OCI-LY1 (cell line): ENCODE measurements around the gene LTO1.

Source experiments
- H2AFZ ChIP-seq: fragments of 200-600 bp; sonication (generic), shearing (Covaris generic); 2 replicates; pipeline ENCODE4 v1.6.0; 2014; ENCODE audit warnings: antibody characterized with exemption, mild to moderate bottlenecking, low read length
- H3F3A ChIP-seq: fragments of 200-600 bp; sonication (generic), shearing (Covaris generic); 2 replicates; pipeline ENCODE4 v1.6.0; 2014; ENCODE audit warnings: mild to moderate bottlenecking, antibody characterized with exemption, low read length, moderate library complexity; ENCODE audit not compliant: insufficient read depth
- H3K27ac ChIP-seq: fragments of 200-600 bp; sonication (generic); 2 replicates; pipeline ENCODE4 v1.5.1; 2014; ENCODE audit warnings: low read length, mixed run types, mild to moderate bottlenecking, low read depth; ENCODE audit not compliant: poor library complexity, severe bottlenecking
- H3K27me3 ChIP-seq: fragments of 200-600 bp; sonication (generic); 2 replicates; pipeline ENCODE4 v1.6.0; 2014; ENCODE audit warnings: antibody characterized with exemption, mild to moderate bottlenecking, low read length, moderate library complexity; ENCODE audit not compliant: insufficient read depth
- H3K36me3 ChIP-seq: fragments of 200-600 bp; sonication (generic); 2 replicates; pipeline ENCODE4 v1.6.1; 2014; ENCODE audit warnings: mild to moderate bottlenecking, antibody characterized with exemption, low read length, moderate library complexity, mixed read lengths; ENCODE audit not compliant: insufficient read depth
- H3K4me1 ChIP-seq: fragments of 200-600 bp; sonication (generic); 2 replicates; pipeline ENCODE4 v1.5.1; 2014; ENCODE audit warnings: mild to moderate bottlenecking, low read length, moderate library complexity; ENCODE audit not compliant: insufficient read depth, severe bottlenecking
- H3K4me2 ChIP-seq: fragments of 200-600 bp; sonication (generic), shearing (Covaris generic); 2 replicates; pipeline ENCODE4 v1.6.1; 2014; ENCODE audit warnings: low read length
- H3K4me3 ChIP-seq: fragments of 200-600 bp; sonication (generic); 2 replicates; pipeline ENCODE4 v1.5.1; 2014; ENCODE audit warnings: low read length, low read depth, mild to moderate bottlenecking, mixed read lengths; ENCODE audit not compliant: poor library complexity, severe bottlenecking
- H3K79me2 ChIP-seq: fragments of 200-600 bp; shearing (Covaris generic); 2 replicates; pipeline ENCODE4 v1.6.1; 2016; ENCODE audit warnings: mixed run types, low read length, mixed read lengths; ENCODE audit not compliant: insufficient read depth
- H3K9ac ChIP-seq: fragments of 200-600 bp; sonication (generic), shearing (Covaris generic); 2 replicates; pipeline ENCODE4 v1.6.1; 2014; ENCODE audit warnings: mild to moderate bottlenecking, low read length, mixed read lengths
- H3K9me2 ChIP-seq: fragments of 200-600 bp; sonication (generic), shearing (Covaris generic); 2 replicates; pipeline ENCODE4 v1.6.1; 2014; ENCODE audit warnings: low read depth, mild to moderate bottlenecking, low read length, mixed read lengths
- H3K9me3 ChIP-seq: fragments of 200-600 bp; shearing (Covaris generic); 2 replicates; pipeline ENCODE4 v1.6.1; 2014; ENCODE audit warnings: low read length, mixed read lengths
- H4K20me1 ChIP-seq: fragments of 200-600 bp; sonication (generic), shearing (Covaris generic); 2 replicates; pipeline ENCODE4 v1.6.0; 2016; ENCODE audit warnings: mild to moderate bottlenecking, low read length; ENCODE audit not compliant: insufficient read depth
- CTCF ChIP-seq: fragments of 200-600 bp; sonication (generic), shearing (Covaris generic); IDR thresholded peaks from 2 replicates; pipeline ENCODE4 v1.5.1; 2017; ENCODE audit warnings: mild to moderate bottlenecking, antibody characterized with exemption, low read length, moderate library complexity, mixed read lengths
- EZH2 ChIP-seq: fragments of 200-600 bp; sonication (generic), shearing (Covaris generic); IDR thresholded peaks from 2 replicates; pipeline ENCODE4 v1.8.0; 2017; ENCODE audit warnings: borderline replicate concordance, mixed run types, mild to moderate bottlenecking, antibody characterized with exemption, low read length, moderate library complexity, mixed read lengths

LTO1 gene

GRCh38 chr11:69695581-69695980 lies 20.4 kb upstream of the LTO1 start:
- no peaks in the 10 kb centered on the region for H3F3A ChIP-seq
- H3K27me3 ChIP-seq: peaks cover 2% of the 10 kb centered on the region; the same call in 1 of the 2 replicates
- H4K20me1 ChIP-seq: no peaks in the 10 kb centered on the region
- H3K4me2 ChIP-seq: no peak overlapping the region
- H3K79me2 ChIP-seq: no peaks in the 10 kb centered on the region
- no peak overlapping the region for H3K4me3 ChIP-seq
- no peaks in the 10 kb centered on the region for H3K9me3 ChIP-seq
- no peaks in the 10 kb centered on the region for H3K9me2 ChIP-seq
- no peaks in the 10 kb centered on the region for H3K4me1 ChIP-seq
- H3K27ac ChIP-seq: no peak overlapping the region
- no peak overlapping the region for H3K9ac ChIP-seq
- TF ChIP-seq CTCF (no peak), EZH2 (no peak)
- H2AFZ ChIP-seq: no peak overlapping the region
- no peaks in the 10 kb centered on the region for H3K36me3 ChIP-seq

GRCh38 chr11:69694781-69695180 lies 19.6 kb upstream of the LTO1 start:
- Histone ChIP-seq H3K9me2 (no peaks in the 10 kb centered on the region), H4K20me1 (no peaks in the 10 kb centered on the region), H3K4me3 (no peak overlapping the region), H3F3A (no peaks in the 10 kb centered on the region), H3K9ac (no peak overlapping the region), H3K79me2 (no peaks in the 10 kb centered on the region), H3K36me3 (no peaks in the 10 kb centered on the region), H2AFZ (no peak overlapping the region), H3K4me2 (no peak overlapping the region), H3K27ac (no peak overlapping the region), H3K9me3 (no peaks in the 10 kb centered on the region), H3K27me3 (no peaks in the 10 kb centered on the region; the same call in 1 of the 2 replicates), H3K4me1 (no peaks in the 10 kb centered on the region)
- TF ChIP-seq CTCF (no peak), EZH2 (no peak)

DNA sequence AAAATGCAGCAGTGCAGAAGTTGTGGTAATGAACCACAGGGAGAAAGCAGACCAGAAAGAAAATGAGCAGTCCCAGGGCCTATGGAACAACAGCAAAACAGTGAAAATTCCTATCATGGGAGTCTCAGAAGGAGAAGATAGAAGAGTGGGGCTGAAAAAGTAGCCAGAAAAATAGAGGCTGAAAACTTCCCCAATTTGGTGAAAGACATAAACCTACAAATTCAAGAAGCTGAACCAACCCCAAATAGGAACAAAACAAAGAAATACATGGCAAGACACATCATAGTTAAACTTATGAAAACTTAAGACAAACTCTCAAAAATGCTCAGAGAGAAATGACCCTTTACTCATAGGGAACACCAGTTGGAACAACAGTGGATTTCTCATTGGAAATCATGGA lies 17.3 kb upstream of the LTO1 start:
- Histone ChIP-seq H3K4me3 (no peak overlapping the region), H3K9ac (no peak overlapping the region)

More for the DNA sequence above, 17.3 kb upstream of the LTO1 start:
- Histone ChIP-seq H4K20me1 (no peaks in the 10 kb centered on the region), H2AFZ (no peak overlapping the region), H3K4me2 (no peak overlapping the region), H3K27me3 (no peaks in the 10 kb centered on the region; the same call in 1 of the 2 replicates), H3K27ac (no peak overlapping the region), H3K4me1 (no peaks in the 10 kb centered on the region), H3K9me2 (no peaks in the 10 kb centered on the region), H3K36me3 (no peaks in the 10 kb centered on the region), H3K79me2 (no peaks in the 10 kb centered on the region), H3F3A (no peaks in the 10 kb centered on the region), H3K9me3 (no peaks in the 10 kb centered on the region)
- no peak for TF ChIP-seq CTCF
- no peak for TF ChIP-seq EZH2
